ENCODE results near the gene SMU1.
"Not testable (repeated sequence)": the region's sequence is repeated elsewhere in the genome, so short reads cannot be mapped to it uniquely, and the experiment has no call there.

Gene SMU1

GRCh38 chr9:33105504-33105903 is 29.0 kb upstream of the SMU1 start:
- no peak for DNase-seq (ENCODE audit: low read depth)

GRCh38 chr9:33104401-33104800 is 27.9 kb upstream of the SMU1 start:
- DNase-seq (ENCODE audit: low read depth) = no peak

- no peak for DNase-seq (ENCODE audit: low read depth)
These were observed 27.2 kb upstream of the SMU1 start for GRCh38 chr9:33103501-33104281.

- no peak for DNase-seq (ENCODE audit: low read depth)
These were observed 26.2 kb upstream of the SMU1 start for GRCh38 chr9:33102551-33103210.

- DNase-seq (ENCODE audit: low read depth) = peak; percentile 19
These were observed 24.9 kb upstream of the SMU1 start for GRCh38 chr9:33101104-33101951.

- DNase-seq (ENCODE audit: low read depth) = no peak
These were observed 23.3 kb upstream of the SMU1 start for GRCh38 chr9:33099754-33100153.

- DNase-seq (ENCODE audit: low read depth) = no peak
These were observed 20.7 kb upstream of the SMU1 start for GRCh38 chr9:33097192-33097591.

- DNase-seq (ENCODE audit: low read depth) = no peak
These were observed 16.2 kb upstream of the SMU1 start for GRCh38 chr9:33092634-33093033.

GRCh38 chr9:33085672-33086071 is 9.2 kb upstream of the SMU1 start:
- not testable (repeated sequence) for DNase-seq (ENCODE audit: low read depth)

GRCh38 chr9:33082538-33083326 is 6.3 kb upstream of the SMU1 start:
- DNase-seq (ENCODE audit: low read depth) = no peak

- no peak for DNase-seq (ENCODE audit: low read depth)
These were observed 5.7 kb upstream of the SMU1 start for GRCh38 chr9:33082128-33082527.

GRCh38 chr9:33081128-33081851 is 4.8 kb upstream of the SMU1 start:
- DNase-seq (ENCODE audit: low read depth) = peak; percentile 58

- no peak for DNase-seq (ENCODE audit: low read depth)
These were observed 4.1 kb upstream of the SMU1 start for GRCh38 chr9:33080534-33080933.

- no peak for DNase-seq (ENCODE audit: low read depth)
These were observed 7.5 kb downstream of the SMU1 start for GRCh38 chr9:33068991-33069390.

GRCh38 chr9:33065157-33066076 is 11.1 kb downstream of the SMU1 start:
- no peak for DNase-seq (ENCODE audit: low read depth)

- no peak for DNase-seq (ENCODE audit: low read depth)
These were observed 25.3 kb downstream of the SMU1 start for GRCh38 chr9:33051144-33051543.

- no peak for DNase-seq (ENCODE audit: low read depth)
These were observed 26.7 kb downstream of the SMU1 start for GRCh38 chr9:33049680-33050361.

- DNase-seq (ENCODE audit: low read depth) = no peak
These were observed 28.4 kb downstream of the SMU1 start for GRCh38 chr9:33048054-33048465.

GRCh38 chr9:33046061-33046460 is 30.4 kb downstream of the SMU1 start:
- no peak for DNase-seq (ENCODE audit: low read depth)
